ENCODE results near the gene SPOUT1. TPM values are rescaled to one million over a fixed set of nuclear protein-coding genes. Genes with fewer than 3 reads are reported as not detected.

SPOUT1 gene
- total and polyA plus RNA-seq, 2 of the 13 experiments (the other 11 are each of a cell fraction or from before 2014, with no cell fraction given), result 39.0 to 45.8 TPM

- TF ChIP-seq, protein P1, sequence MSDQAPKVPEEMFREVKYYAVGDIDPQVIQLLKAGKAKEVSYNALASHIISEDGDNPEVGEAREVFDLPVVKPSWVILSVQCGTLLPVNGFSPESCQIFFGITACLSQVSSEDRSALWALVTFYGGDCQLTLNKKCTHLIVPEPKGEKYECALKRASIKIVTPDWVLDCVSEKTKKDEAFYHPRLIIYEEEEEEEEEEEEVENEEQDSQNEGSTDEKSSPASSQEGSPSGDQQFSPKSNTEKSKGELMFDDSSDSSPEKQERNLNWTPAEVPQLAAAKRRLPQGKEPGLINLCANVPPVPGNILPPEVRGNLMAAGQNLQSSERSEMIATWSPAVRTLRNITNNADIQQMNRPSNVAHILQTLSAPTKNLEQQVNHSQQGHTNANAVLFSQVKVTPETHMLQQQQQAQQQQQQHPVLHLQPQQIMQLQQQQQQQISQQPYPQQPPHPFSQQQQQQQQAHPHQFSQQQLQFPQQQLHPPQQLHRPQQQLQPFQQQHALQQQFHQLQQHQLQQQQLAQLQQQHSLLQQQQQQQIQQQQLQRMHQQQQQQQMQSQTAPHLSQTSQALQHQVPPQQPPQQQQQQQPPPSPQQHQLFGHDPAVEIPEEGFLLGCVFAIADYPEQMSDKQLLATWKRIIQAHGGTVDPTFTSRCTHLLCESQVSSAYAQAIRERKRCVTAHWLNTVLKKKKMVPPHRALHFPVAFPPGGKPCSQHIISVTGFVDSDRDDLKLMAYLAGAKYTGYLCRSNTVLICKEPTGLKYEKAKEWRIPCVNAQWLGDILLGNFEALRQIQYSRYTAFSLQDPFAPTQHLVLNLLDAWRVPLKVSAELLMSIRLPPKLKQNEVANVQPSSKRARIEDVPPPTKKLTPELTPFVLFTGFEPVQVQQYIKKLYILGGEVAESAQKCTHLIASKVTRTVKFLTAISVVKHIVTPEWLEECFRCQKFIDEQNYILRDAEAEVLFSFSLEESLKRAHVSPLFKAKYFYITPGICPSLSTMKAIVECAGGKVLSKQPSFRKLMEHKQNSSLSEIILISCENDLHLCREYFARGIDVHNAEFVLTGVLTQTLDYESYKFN (CRISPR knock-in tag; conservative IDR thresholded peaks at IDR 0.05), result peak; percentile 67
- peak; percentile 95 for TF ChIP-seq ZNF138 (CRISPR knock-in tag; IDR thresholded peaks at IDR 0.05; ENCODE audit: low read depth)
- peak; percentile 95 for TF ChIP-seq ZNF567 (CRISPR knock-in tag; IDR thresholded peaks at IDR 0.05; ENCODE audit: borderline replicate concordance)
- peak; percentile 97 for TF ChIP-seq ZNF639 (CRISPR knock-in tag; conservative IDR thresholded peaks at IDR 0.05)
- TF ChIP-seq JUNB (CRISPR knock-in tag; IDR thresholded peaks at IDR 0.05; ENCODE audit: borderline replicate concordance), result peak; percentile 77; the same call in 1 of the 2 replicates
- peak; percentile 86; the same call in 1 of the 2 replicates for TF ChIP-seq ZNF563 (CRISPR knock-in tag; IDR thresholded peaks at IDR 0.05)
- TF ChIP-seq, protein P2, sequence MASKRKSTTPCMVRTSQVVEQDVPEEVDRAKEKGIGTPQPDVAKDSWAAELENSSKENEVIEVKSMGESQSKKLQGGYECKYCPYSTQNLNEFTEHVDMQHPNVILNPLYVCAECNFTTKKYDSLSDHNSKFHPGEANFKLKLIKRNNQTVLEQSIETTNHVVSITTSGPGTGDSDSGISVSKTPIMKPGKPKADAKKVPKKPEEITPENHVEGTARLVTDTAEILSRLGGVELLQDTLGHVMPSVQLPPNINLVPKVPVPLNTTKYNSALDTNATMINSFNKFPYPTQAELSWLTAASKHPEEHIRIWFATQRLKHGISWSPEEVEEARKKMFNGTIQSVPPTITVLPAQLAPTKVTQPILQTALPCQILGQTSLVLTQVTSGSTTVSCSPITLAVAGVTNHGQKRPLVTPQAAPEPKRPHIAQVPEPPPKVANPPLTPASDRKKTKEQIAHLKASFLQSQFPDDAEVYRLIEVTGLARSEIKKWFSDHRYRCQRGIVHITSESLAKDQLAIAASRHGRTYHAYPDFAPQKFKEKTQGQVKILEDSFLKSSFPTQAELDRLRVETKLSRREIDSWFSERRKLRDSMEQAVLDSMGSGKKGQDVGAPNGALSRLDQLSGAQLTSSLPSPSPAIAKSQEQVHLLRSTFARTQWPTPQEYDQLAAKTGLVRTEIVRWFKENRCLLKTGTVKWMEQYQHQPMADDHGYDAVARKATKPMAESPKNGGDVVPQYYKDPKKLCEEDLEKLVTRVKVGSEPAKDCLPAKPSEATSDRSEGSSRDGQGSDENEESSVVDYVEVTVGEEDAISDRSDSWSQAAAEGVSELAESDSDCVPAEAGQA (IDR thresholded peaks at IDR 0.05; ENCODE audit: low read depth), result peak; percentile 69; the same call in 1 of the 2 replicates
- TF ChIP-seq, protein P2 (CRISPR knock-in tag; IDR thresholded peaks at IDR 0.05; ENCODE audit: borderline replicate concordance), result peak; percentile 86
- no peak for TF ChIP-seq ZBTB21 (CRISPR knock-in tag; IDR thresholded peaks at IDR 0.05)
- peak; percentile 96 for TF ChIP-seq ZNF232 (CRISPR knock-in tag; IDR thresholded peaks at IDR 0.05; ENCODE audit: borderline replicate concordance)
- TF ChIP-seq KDM3A (CRISPR knock-in tag; IDR thresholded peaks at IDR 0.05; ENCODE audit: low read depth), result no peak; the same call in 1 of the 2 replicates
- peak; percentile 90 for TF ChIP-seq ZNF329 (CRISPR knock-in tag; IDR thresholded peaks at IDR 0.05; ENCODE audit: low read depth)
- TF ChIP-seq SMARCC2 (IDR thresholded peaks at IDR 0.05), result no peak
These were observed 42.7 kb downstream of the SPOUT1 start, which contains the start of gene TBC1D13 (continued) for GRCh38 chr9:128786681-128787601.
